Neural cell (in vitro differentiated cells): Measurements from ENCODE around the gene SH3BP5.

ENCODE experiments used
- EZH2 ChIP-seq: fragments of 200-600, 300-800 bp; shearing (Covaris generic), sonication (generic); IDR thresholded peaks from 2 replicates; pipeline ENCODE4 v1.6.1; 2014; ENCODE audit warnings: antibody characterized with exemption, low read length, borderline replicate concordance, mild to moderate bottlenecking; ENCODE audit not compliant: insufficient read depth, poor library complexity, severe bottlenecking
- POLR2AphosphoS5 ChIP-seq: IDR thresholded peaks from 2 replicates; pipeline ENCODE4 v1.6.1; 2012
- RAD21 ChIP-seq: fragments of 450-650 bp; conservative IDR thresholded peaks from 2 replicates; pipeline ENCODE4 v1.6.1; 2014; ENCODE audit warnings: antibody characterized with exemption, mild to moderate bottlenecking, moderate library complexity
- SMC3 ChIP-seq: fragments of 450-650 bp; conservative IDR thresholded peaks from 2 replicates; pipeline ENCODE4 v1.6.1; 2014; ENCODE audit warnings: antibody characterized with exemption, mild to moderate bottlenecking, moderate library complexity; ENCODE audit not compliant: poor library complexity
- TAF1 ChIP-seq: IDR thresholded peaks from 2 replicates; pipeline ENCODE4 v1.6.1; 2012; ENCODE audit warnings: low read depth
- TF ChIP-seq, protein P1 (sequence below): fragments of 450-650 bp; IDR thresholded peaks from 2 replicates; pipeline ENCODE4 v1.5.1; 2014; ENCODE audit warnings: antibody characterized with exemption, mild to moderate bottlenecking, moderate library complexity; ENCODE audit not compliant: poor library complexity, severe bottlenecking
- TF ChIP-seq, protein P2 (sequence below): IDR thresholded peaks from 2 replicates; pipeline ENCODE4 v1.6.1; 2012; ENCODE audit warnings: borderline replicate concordance

- TF ChIP-seq, protein P1, sequence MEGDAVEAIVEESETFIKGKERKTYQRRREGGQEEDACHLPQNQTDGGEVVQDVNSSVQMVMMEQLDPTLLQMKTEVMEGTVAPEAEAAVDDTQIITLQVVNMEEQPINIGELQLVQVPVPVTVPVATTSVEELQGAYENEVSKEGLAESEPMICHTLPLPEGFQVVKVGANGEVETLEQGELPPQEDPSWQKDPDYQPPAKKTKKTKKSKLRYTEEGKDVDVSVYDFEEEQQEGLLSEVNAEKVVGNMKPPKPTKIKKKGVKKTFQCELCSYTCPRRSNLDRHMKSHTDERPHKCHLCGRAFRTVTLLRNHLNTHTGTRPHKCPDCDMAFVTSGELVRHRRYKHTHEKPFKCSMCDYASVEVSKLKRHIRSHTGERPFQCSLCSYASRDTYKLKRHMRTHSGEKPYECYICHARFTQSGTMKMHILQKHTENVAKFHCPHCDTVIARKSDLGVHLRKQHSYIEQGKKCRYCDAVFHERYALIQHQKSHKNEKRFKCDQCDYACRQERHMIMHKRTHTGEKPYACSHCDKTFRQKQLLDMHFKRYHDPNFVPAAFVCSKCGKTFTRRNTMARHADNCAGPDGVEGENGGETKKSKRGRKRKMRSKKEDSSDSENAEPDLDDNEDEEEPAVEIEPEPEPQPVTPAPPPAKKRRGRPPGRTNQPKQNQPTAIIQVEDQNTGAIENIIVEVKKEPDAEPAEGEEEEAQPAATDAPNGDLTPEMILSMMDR = no peak
- TF ChIP-seq SMC3 (no peak), TAF1 (no peak), POLR2AphosphoS5 (no peak), RAD21 (no peak), EZH2 (no peak)
- TF ChIP-seq, protein P2, sequence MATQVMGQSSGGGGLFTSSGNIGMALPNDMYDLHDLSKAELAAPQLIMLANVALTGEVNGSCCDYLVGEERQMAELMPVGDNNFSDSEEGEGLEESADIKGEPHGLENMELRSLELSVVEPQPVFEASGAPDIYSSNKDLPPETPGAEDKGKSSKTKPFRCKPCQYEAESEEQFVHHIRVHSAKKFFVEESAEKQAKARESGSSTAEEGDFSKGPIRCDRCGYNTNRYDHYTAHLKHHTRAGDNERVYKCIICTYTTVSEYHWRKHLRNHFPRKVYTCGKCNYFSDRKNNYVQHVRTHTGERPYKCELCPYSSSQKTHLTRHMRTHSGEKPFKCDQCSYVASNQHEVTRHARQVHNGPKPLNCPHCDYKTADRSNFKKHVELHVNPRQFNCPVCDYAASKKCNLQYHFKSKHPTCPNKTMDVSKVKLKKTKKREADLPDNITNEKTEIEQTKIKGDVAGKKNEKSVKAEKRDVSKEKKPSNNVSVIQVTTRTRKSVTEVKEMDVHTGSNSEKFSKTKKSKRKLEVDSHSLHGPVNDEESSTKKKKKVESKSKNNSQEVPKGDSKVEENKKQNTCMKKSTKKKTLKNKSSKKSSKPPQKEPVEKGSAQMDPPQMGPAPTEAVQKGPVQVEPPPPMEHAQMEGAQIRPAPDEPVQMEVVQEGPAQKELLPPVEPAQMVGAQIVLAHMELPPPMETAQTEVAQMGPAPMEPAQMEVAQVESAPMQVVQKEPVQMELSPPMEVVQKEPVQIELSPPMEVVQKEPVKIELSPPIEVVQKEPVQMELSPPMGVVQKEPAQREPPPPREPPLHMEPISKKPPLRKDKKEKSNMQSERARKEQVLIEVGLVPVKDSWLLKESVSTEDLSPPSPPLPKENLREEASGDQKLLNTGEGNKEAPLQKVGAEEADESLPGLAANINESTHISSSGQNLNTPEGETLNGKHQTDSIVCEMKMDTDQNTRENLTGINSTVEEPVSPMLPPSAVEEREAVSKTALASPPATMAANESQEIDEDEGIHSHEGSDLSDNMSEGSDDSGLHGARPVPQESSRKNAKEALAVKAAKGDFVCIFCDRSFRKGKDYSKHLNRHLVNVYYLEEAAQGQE = no peak
Measured at GRCh38 chr3:15327941-15328340, 4.4 kb downstream of the SH3BP5 start.
